Activated CD8-positive, alpha-beta T cell treated with anti-CD3 and anti-CD28 coated beads for 36 hours (primary cell): ENCODE data around the gene VDR. TPM values are rescaled to one million over a fixed set of nuclear protein-coding genes. Genes with fewer than 3 reads are reported as not detected.

ENCODE experiments used
- ATAC-seq: fragments of 200-7000 bp; cut with Tn5 transposase; one replicate; pipeline ENCODE4 v1.10.0; 2021; ENCODE audit warnings: mild to moderate bottlenecking, moderate library complexity
- CTCF ChIA-PET: fragments of 350-600 bp; sonication (Branson Sonifier 250); formaldehyde crosslinking; loops from one replicate; lab custom pipeline; 2021; ENCODE audit warnings: antibody characterized with exemption; lab: Charles Lee
- POLR2A ChIA-PET: fragments of 350-600 bp; sonication (Branson Sonifier 250); formaldehyde crosslinking; loops from one replicate; lab custom pipeline; 2021; ENCODE audit warnings: antibody characterized with exemption; lab: Charles Lee
- DNase-seq: peaks from one replicate; pipeline ENCODE4 v3.0.0-alpha.2; 2020
- H3K27ac Mint-ChIP-seq: one replicate; pipeline ENCODE4 v1.8.0; 2021; ENCODE audit warnings: mild to moderate bottlenecking, mixed read lengths
- H3K27me3 Mint-ChIP-seq: one replicate; pipeline ENCODE4 v1.8.0; 2021; ENCODE audit warnings: mixed read lengths
- H3K36me3 Mint-ChIP-seq: one replicate; pipeline ENCODE4 v1.8.0; 2021; ENCODE audit warnings: low read depth, mixed read lengths
- H3K4me1 Mint-ChIP-seq: one replicate; pipeline ENCODE4 v1.8.0; 2021; ENCODE audit warnings: low read depth, mixed read lengths
- H3K4me3 Mint-ChIP-seq: one replicate; pipeline ENCODE4 v1.8.0; 2021; ENCODE audit warnings: mild to moderate bottlenecking, moderate library complexity, mixed read lengths
- H3K9me3 Mint-ChIP-seq: one replicate; pipeline ENCODE4 v1.8.0; 2021; ENCODE audit warnings: mixed read lengths
- CTCF ChIP-seq: fragments of 200-600 bp; IDR thresholded peaks from one replicate; pipeline ENCODE4 v1.8.0; 2022; ENCODE audit warnings: antibody characterized with exemption, mild to moderate bottlenecking
- intact Hi-C: fragments of 100-400 bp; cut with micrococcal nuclease; formaldehyde crosslinking; loops from one replicate; pipeline ENCODE4 v1.10.0; 2022
- total RNA-seq, 2 experiments: library from RNA; stranded (reverse); gene quantifications; one replicate each; pipeline ENCODE4 v1.2.3, GENCODE V29; 2021

Gene VDR
- total RNA-seq, 2 experiments from 2014 or later, result 84.6 to 86.4 TPM

- peak overlapping the region; percentile 94 for H3K27ac Mint-ChIP-seq
- H3K27me3 Mint-ChIP-seq, result no peaks in the 10 kb centered on the region
- ATAC-seq (no peak), DNase-seq (no peak)
- H3K36me3 Mint-ChIP-seq, result peaks cover 3% of the 10 kb centered on the region
- H3K9me3 Mint-ChIP-seq, result no peaks in the 10 kb centered on the region
- CTCF ChIA-PET, result interaction anchor here (0.7 to 19.7 kb wide), 15 partner anchors 8 to 119 kb away, joined by 3 to 624 read pairs (median 26); partner anchors contain the start of genes HDAC7, RAPGEF3 and SLC48A1
- intact Hi-C loops, result loop anchor here (5.0 kb wide), 3 partner anchors 33 to 93 kb away; no protein-coding TSS in a partner anchor
- peaks cover 77% of the 10 kb centered on the region for H3K4me1 Mint-ChIP-seq
- H3K4me3 Mint-ChIP-seq, result peak overlapping the region; percentile 76
- POLR2A ChIA-PET, result interaction anchor here (0.6 to 21.6 kb wide), 5 partner anchors 31 to 60 kb away, joined by 3 to 904 read pairs (median 4); partner anchors contain the start of gene HDAC7
- TF ChIP-seq CTCF, result no peak
Observed at GRCh38 chr12:47835006-47835830, 69.6 kb downstream of the VDR start.

GRCh38 chr12:47834199-47834903 is 70.4 kb downstream of the VDR start:
- intact Hi-C loops, result no loop called here
- peak overlapping the region; percentile 94 for H3K27ac Mint-ChIP-seq
- ATAC-seq (peak; percentile 7), DNase-seq (peak; percentile 66)
- TF ChIP-seq CTCF, result no peak
- peaks cover 83% of the 10 kb centered on the region for H3K4me1 Mint-ChIP-seq
- peaks cover 3% of the 10 kb centered on the region for H3K36me3 Mint-ChIP-seq
- no peaks in the 10 kb centered on the region for H3K27me3 Mint-ChIP-seq
- ChIA-PET CTCF (interaction anchor here (0.7 to 19.7 kb wide), 14 partner anchors 15 to 340 kb away, joined by 3 to 624 read pairs (median 16); partner anchors contain the start of genes HDAC7, SLC48A1 and TMEM106C), POLR2A (interaction anchor here (0.8 to 21.6 kb wide), 5 partner anchors 26 to 109 kb away, joined by 3 to 904 read pairs (median 8); partner anchors contain the start of genes ENDOU and HDAC7)
- H3K4me3 Mint-ChIP-seq, result peak overlapping the region; percentile 76
- H3K9me3 Mint-ChIP-seq, result no peaks in the 10 kb centered on the region

GRCh38 chr12:47833591-47834012 is 71.2 kb downstream of the VDR start:
- H3K36me3 Mint-ChIP-seq, result peaks cover 3% of the 10 kb centered on the region
- ChIA-PET POLR2A (interaction anchor here (0.8 to 21.6 kb wide), 9 partner anchors 10 to 108 kb away, joined by 3 to 904 read pairs (median 4); partner anchors contain the start of genes ENDOU and HDAC7), CTCF (interaction anchor here (0.9 to 19.7 kb wide), 14 partner anchors 14 to 341 kb away, joined by 3 to 624 read pairs (median 16); partner anchors contain the start of genes HDAC7, SLC48A1 and TMEM106C)
- peaks cover 90% of the 10 kb centered on the region for H3K4me1 Mint-ChIP-seq
- no peak for TF ChIP-seq CTCF
- no peaks in the 10 kb centered on the region for H3K9me3 Mint-ChIP-seq
- peak overlapping the region; percentile 76 for H3K4me3 Mint-ChIP-seq
- no peaks in the 10 kb centered on the region for H3K27me3 Mint-ChIP-seq
- no peak for DNase-seq
- no peak for ATAC-seq
- H3K27ac Mint-ChIP-seq, result peak overlapping the region; percentile 94
- intact Hi-C loops, result no loop called here

GRCh38 chr12:47832263-47832933 is 72.4 kb downstream of the VDR start:
- H3K4me1 Mint-ChIP-seq, result peaks cover 88% of the 10 kb centered on the region
- ChIA-PET CTCF (interaction anchor here (0.9 to 19.7 kb wide), 14 partner anchors 9 to 131 kb away, joined by 3 to 624 read pairs (median 16); partner anchors contain the start of genes HDAC7, SLC48A1, TMEM106C and VDR), POLR2A (interaction anchor here (0.5 to 21.6 kb wide), 16 partner anchors 8 to 1564 kb away, joined by 3 to 904 read pairs (median 4); partner anchors contain the start of genes ASB8, HDAC7, KANSL2 and SLC38A1)
- intact Hi-C loops, result loop anchor here (1.0 kb wide), 1 partner anchor 19 kb away; no protein-coding TSS in a partner anchor
- H3K27ac Mint-ChIP-seq, result peak overlapping the region; percentile 94
- peak overlapping the region; percentile 76 for H3K4me3 Mint-ChIP-seq
- no peaks in the 10 kb centered on the region for H3K27me3 Mint-ChIP-seq
- no peaks in the 10 kb centered on the region for H3K9me3 Mint-ChIP-seq
- peaks cover 3% of the 10 kb centered on the region for H3K36me3 Mint-ChIP-seq
- TF ChIP-seq CTCF, result no peak
- DNase-seq (peak; percentile 97), ATAC-seq (peak; percentile 75)
